NCI-H510A (cell line): ENCODE data around the gene PLD5.
"Not testable (repeated sequence)": the region's sequence is repeated elsewhere in the genome, so short reads cannot be mapped to it uniquely, and the experiment has no call there.

Source experiments
- DNase-seq: peaks from one replicate; lab custom pipeline; 2025; lab: John Stamatoyannopoulos, UW

Gene PLD5

GRCh38 chr1:242489545-242489944 lies 35.0 kb downstream of the PLD5 start:
- DNase-seq: no peak

- DNase-seq: peak; percentile 16
Observed at GRCh38 chr1:242477944-242478343, 46.6 kb downstream of the PLD5 start.

DNA sequence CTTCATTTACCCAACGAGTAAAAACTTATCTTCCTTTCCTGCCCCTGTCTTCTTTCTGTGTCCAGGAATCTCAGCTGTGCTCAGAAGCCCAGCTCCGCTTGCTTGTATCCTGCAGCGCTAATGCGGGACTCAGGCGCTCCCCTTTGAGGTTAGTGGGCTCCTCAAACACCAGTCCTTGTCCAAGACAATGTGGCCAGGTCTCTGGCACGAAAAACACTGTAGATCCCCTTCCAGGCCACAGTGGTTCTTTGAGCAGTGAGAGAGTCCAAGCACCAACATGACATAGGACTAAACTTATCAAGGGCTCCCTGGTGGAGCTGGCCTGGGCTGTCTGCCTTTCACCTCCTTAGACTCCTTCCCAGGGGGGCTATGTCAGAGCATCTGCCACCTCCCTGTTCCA lies 53.7 kb downstream of the PLD5 start:
- DNase-seq: no peak

GRCh38 chr1:242468784-242469183 lies 55.7 kb downstream of the PLD5 start:
- no peak for DNase-seq

DNA sequence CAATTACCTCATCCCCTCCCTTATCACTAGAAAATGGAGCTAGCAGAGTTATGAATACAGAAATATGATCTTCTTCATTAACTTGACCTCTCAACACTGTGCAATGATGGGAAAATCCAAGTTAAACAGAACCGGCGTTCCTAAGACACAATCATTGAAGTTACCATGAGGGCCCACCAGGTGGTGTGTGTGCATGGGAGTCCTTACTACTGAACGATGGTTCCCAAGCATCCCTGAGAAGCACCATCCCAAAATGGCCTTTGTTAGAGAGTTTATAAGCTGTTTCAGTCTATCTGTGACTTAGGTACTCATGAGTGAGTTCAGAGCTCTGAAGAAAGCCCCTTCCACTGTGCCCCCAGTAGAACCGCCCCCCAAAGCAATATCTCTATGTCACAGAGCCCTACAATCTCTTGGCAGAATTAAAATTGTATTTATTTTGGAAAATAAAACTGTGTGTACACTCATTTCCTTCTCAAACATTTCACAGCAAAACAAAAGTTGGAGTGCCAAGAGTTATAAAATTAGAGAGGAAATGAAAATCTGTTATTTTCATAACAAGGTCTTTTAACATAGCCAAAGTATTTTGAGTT lies 56.8 kb downstream of the PLD5 start:
- peak; percentile 11 for DNase-seq

DNA sequence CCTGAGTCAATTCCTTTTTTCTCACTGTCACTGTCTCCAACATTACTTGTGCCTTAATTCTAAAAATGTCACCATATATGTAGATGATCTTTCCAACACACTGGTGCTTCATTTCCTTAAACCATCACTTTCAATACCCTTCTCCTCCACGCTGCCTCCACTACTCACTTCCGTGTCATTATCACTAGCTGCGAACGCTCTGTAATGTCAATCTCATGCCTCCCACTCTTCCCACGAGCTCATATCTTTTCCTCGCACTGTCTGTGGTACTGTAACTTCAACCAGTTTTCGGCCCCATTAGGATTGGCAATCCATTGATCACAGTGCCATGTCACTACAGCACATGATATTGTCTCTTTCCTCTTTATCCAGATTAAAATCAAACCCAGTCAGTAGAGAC lies 61.6 kb downstream of the PLD5 start:
- DNase-seq: no peak

- not testable (repeated sequence) for DNase-seq
Observed at GRCh38 chr1:242459740-242460139, 64.8 kb downstream of the PLD5 start.

GRCh38 chr1:242456726-242457269 lies 67.7 kb downstream of the PLD5 start:
- DNase-seq: no peak

GRCh38 chr1:242455052-242455361 lies 69.5 kb downstream of the PLD5 start:
- DNase-seq: no peak

- DNase-seq: no peak
Observed at GRCh38 chr1:242454262-242455051, 70.0 kb downstream of the PLD5 start.

DNA sequence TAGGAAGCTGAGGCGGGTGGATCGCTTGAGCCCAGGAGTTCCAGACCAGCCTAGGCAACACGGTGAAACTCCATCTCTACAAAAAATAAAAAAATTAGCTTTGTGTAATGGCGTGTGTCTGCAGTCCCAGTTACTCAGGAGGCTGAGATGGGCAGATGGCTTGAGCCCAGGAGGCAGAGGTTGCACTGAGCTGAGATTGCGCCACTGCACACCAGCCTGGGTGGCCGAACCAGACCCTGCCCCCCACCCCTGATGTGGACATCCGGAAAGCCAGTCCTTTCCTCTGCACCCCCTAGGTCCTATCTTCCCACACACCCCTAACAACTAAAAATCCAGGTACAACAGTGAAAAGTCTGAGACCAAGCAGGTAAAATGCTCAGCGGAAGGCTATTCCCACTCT lies 71.9 kb downstream of the PLD5 start:
- DNase-seq: no peak

DNA sequence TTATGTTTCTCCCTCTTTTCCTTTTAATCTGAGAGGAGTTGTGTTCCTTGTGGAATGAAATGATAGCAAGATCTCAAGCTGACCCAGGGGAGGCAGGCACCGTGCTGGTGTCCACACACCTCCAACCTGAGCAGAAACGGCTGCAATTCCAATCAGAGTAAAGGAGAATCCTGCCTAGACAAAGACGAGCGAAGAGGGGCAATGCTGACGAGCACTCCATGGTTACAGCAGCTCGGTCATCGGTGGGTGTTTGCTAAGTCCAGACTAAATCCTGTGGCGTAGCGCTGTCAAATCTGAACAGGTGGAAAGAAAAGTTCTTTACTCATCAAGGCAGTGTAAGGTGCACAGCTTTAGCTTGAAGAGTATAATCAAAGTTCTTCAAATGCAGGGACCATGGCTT lies 74.8 kb downstream of the PLD5 start:
- no peak for DNase-seq

GRCh38 chr1:242448910-242449645 lies 75.4 kb downstream of the PLD5 start:
- no peak for DNase-seq

DNA sequence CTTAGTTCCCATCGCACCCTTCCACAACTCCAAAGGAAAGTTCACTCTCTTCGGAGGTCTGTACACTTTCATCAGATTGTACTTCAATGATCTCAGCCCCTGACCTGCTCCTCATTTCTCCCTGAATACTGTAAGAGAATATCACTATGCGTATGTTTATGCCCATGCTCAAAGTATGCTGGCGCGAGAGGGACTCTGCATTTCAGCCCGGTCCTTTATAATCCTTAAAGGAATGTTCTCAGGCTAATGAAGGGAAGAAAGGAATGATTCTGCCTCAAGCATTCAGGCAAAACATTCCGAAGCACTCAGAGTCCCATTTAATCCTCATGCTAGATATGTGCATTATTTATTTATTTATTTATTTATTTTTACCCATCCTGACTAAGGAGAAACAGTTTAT lies 76.8 kb downstream of the PLD5 start:
- DNase-seq: no peak

- no peak for DNase-seq
Observed at GRCh38 chr1:242440757-242441156, 83.7 kb downstream of the PLD5 start.

- no peak for DNase-seq
Observed at GRCh38 chr1:242435200-242435599, 89.3 kb downstream of the PLD5 start.

DNA sequence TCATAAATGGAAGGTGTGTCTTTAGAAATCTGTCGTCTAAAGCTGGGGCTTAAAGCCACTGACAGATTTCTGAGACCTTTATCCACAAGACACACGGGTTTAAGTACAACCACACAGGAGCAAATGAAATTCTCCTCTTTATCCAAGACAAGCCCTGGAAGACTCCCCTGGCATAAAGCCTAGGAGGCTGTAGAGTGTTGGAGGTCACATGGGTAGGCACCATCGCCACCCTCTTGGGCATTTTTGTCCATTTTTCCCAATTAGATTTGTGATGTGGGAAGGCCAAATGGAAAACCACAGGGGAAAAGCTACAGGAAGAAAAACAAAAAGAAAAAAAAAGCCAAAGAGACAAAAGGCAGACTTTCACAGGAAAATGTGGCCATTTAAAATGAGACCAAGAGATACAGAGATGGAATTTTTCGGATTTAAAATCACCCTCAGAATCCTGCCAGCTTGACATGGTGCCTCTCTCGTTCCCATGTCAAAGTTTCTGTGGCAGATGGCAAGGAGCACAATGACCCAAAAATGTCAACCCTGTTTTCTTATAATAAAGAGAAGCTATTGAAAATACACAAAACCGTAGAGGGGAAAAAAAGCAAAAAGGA lies 91.9 kb downstream of the PLD5 start:
- no peak for DNase-seq

- DNase-seq: no peak
Observed at GRCh38 chr1:242431786-242432185, 92.7 kb downstream of the PLD5 start.

DNA sequence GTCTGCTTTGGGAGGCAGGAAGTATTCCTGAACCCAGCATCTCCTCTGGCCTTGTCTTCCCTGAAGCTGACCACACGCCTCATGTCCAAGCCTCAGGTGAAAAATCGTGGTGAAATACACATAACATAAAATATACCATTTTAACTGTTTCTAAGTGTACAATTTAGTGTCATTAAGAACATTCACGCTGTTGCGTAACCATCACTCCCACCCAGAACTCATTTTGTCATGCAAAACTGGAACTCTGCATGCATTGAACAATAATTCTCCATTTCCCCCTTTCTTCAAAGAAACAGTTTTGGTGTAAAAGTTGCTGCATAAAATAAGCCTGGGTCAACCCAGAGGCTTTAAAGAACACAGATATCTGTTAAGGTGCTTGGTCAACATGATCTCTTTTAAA lies 93.5 kb downstream of the PLD5 start:
- DNase-seq: no peak

- no peak for DNase-seq
Observed at GRCh38 chr1:242428399-242429190, 95.9 kb downstream of the PLD5 start.

- DNase-seq: no peak
Observed at GRCh38 chr1:242427519-242427918, 97.0 kb downstream of the PLD5 start.
